ENCODE data around the gene TRAF3IP1.

Gene TRAF3IP1

DNA sequence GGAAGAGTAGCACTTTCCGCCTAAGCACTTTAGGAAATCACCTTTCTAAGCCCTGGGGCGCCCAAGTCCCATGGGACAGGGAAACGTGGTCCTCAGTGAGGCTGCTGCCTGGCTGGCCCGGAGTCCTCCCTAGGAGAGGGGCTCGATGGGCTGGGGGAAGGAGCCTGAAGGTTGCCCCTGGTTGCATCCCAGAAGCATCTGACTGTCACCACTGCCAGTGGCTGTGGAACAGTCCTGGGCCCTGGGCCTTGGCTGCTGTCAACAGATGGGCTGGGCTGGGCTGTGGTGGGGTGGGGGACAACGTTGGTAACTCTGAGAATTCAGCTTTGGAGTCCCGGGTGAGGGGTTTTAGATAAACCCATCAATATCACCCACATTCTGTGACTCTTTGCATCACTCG lies 128.9 kb downstream of the TRAF3IP1 start:
- no peak for DNase-seq (ENCODE audit: low read depth)

- peak; percentile 65 for DNase-seq (ENCODE audit: low read depth)
Measured at GRCh38 chr2:238449909-238450417, 129.6 kb downstream of the TRAF3IP1 start.

GRCh38 chr2:238450440-238450861 lies 130.1 kb downstream of the TRAF3IP1 start:
- no peak for DNase-seq (ENCODE audit: low read depth)
